GM15510 (cell line): ENCODE measurements around the gene SHROOM1.

ENCODE experiments used
- POLR2A ChIP-seq: IDR thresholded peaks from 3 replicates; pipeline ENCODE4 v1.6.1; 2011; ENCODE audit warnings: borderline replicate concordance; ENCODE audit not compliant: insufficient read length; ENCODE audit errors: extremely low read depth

SHROOM1 gene

GRCh38 chr5:132808448-132808847 lies 22.0 kb downstream of the SHROOM1 start:
- TF ChIP-seq POLR2A: no peak

- TF ChIP-seq POLR2A: no peak
Observed at GRCh38 chr5:132807163-132807838, 23.1 kb downstream of the SHROOM1 start.

- no peak for TF ChIP-seq POLR2A
Observed at GRCh38 chr5:132802044-132802684, 28.3 kb downstream of the SHROOM1 start.

DNA sequence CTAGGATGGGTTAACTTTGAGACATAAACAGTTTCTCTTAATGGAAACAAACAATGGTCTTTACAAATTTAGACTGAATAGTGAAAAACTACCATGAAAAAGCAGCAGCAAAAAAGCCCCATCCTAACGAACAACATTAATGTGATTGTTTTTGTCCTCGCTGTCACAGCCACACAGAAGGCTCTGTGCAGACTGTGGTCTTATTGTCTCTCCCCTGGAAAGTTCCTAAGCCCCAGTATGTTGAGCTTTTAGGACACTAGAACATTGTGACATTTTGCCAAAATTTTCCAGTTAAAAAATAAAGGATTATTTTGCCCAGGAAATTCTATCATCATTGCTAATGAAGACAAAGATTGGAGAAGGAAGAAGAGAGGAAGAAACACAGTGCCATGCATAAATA lies 29.9 kb downstream of the SHROOM1 start:
- no peak for TF ChIP-seq POLR2A

DNA sequence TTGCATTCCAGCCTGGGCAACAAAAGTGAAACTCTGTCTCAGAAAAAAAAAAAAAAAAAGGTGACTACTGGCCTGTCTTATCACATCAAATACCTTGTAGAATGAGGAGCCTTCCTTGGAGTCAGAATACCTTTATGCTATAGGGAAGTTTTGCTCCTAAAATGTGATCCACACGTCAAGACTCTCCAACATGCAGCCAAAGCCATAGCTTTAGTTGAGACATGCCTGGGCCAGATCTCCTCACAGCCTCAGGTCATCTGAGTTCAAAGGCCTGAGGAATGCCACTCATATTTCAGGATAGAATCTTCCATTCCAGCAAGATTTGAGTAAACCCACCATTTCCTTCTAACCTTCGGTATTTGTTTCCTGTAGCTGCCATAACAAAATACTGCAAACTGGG lies 31.1 kb downstream of the SHROOM1 start:
- no peak for TF ChIP-seq POLR2A

GRCh38 chr5:132797651-132798050 lies 32.8 kb downstream of the SHROOM1 start:
- TF ChIP-seq POLR2A: no peak

GRCh38 chr5:132791026-132791425 lies 39.4 kb downstream of the SHROOM1 start:
- no peak for TF ChIP-seq POLR2A

- no peak for TF ChIP-seq POLR2A
Observed at GRCh38 chr5:132790201-132790865, 40.1 kb downstream of the SHROOM1 start.

- TF ChIP-seq POLR2A: no peak
Observed at GRCh38 chr5:132788990-132789886, 41.2 kb downstream of the SHROOM1 start.

DNA sequence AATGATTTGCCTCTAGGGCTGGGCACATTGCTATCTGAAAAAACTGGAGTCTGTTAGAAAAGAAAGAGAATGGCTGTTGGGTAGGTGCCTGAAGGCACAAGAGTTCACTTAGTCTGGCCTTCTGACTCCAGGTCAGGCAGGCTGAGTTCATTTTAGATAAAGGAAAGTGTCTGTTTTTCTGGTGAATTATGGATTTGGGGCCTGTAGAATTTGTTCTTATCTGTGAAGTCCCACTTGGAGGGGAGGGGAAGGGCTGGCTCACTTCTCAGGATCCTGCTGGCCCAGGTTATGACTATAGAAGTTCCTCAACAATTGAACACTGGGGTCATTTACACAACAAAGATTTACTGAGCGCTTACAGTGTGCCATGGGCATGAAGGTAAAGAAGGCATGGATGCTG lies 41.9 kb downstream of the SHROOM1 start:
- TF ChIP-seq POLR2A: no peak

DNA sequence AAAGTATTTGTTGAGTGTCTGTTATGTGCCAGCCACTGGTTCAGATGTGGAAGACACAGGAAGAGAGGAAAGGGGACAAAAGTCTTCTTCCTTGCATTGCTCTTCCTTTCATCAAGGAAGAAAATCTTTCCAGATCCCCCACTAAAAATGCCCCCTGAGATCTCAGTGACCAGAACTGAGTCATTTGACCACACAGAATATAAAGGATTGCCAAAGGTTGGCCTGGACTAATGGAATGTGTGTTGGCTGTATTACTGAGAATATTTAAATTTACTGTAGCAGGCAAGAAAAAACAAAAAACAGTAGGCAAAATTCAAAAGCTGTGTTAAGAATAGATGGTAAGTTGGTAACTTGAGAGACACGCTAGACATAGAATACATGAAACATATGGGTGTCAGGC lies 43.4 kb downstream of the SHROOM1 start:
- no peak for TF ChIP-seq POLR2A

GRCh38 chr5:132785864-132786263 lies 44.6 kb downstream of the SHROOM1 start:
- no peak for TF ChIP-seq POLR2A

- TF ChIP-seq POLR2A: no peak
Observed at GRCh38 chr5:132785365-132785764, 45.1 kb downstream of the SHROOM1 start.

DNA sequence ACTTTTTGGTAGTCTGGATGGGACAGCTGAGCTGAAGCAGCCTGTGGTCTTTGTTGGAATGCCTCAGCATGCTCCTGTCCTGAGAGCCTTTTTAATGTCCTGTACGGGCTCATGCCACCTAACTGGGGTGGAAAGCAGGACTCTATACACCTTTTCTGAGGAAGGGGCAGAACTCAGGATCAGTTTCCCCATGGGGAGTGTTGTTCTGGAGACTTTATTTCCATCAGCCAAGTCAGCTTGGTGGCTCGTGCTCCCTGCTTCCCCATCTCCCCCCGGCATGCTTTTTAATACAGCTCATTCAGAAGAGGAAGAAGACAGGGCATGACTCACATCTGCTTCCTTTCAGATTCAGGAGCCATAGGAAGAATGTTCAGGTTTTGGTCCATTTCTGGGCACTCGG lies 48.3 kb downstream of the SHROOM1 start:
- no peak for TF ChIP-seq POLR2A

DNA sequence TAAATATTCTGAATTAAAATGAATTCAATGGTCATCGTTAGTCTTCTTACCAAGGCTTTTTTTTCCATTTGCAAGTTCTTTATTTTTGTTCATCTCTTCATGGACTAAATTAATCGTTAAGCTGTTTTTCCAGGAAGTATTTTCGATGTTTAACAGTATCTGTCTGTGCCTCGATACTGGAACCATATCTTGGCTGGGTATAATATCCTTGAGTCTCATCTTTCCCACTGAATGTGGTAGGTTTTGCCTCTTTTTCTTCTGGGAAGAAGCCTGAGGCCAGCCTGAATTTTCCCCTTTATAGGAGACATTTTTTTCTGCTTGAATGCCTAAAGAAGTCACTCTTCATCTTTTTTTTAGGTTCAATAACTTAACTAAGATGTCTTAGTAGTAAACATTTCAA lies 49.4 kb downstream of the SHROOM1 start:
- TF ChIP-seq POLR2A: no peak
